Gastroesophageal sphincter (tissue), 2 donors: Measurements from ENCODE around the gene UBE2J2.

ENCODE experiments used
- EP300 ChIP-seq: sonication (generic); formaldehyde crosslinking; IDR thresholded peaks from one replicate; pipeline ENCODE4 v1.6.1; 2017; ENCODE audit warnings: antibody characterized with exemption, mild to moderate bottlenecking
- POLR2A ChIP-seq, 2 donors: fragments of 450-650 bp; IDR thresholded peaks; one replicate each; pipeline ENCODE4 v1.6.1; 2017; ENCODE audit warnings: antibody characterized with exemption in 2 of 2, mild to moderate bottlenecking in 2 of 2, moderate library complexity in 1 of 2

GRCh38 chr1:1274931-1275431 lies 1.3 kb upstream of the UBE2J2 start:
- TF ChIP-seq POLR2A (IDR thresholded peaks at IDR 0.05), result no peak
- TF ChIP-seq EP300, result no peak
